ENCODE measurements around the gene PNISR.
A peak's percentile ranks its signal among the peaks of the same experiment; 100 is the strongest.

Gene PNISR

GRCh38 chr6:99397287-99397686 lies 27.8 kb downstream of the PNISR start:
- no peak for TF ChIP-seq CTCF (IDR thresholded peaks at IDR 0.05; ENCODE audit: low read depth, low read length)
- no peak for DNase-seq
- H3K36me3 ChIP-seq, result peaks cover 45% of the 10 kb centered on the region
- no peak overlapping the region for H3K27ac ChIP-seq
- no peaks in the 10 kb centered on the region for H3K9me3 ChIP-seq (ENCODE audit: severe bottlenecking)
- no peak overlapping the region for H3K4me3 ChIP-seq (ENCODE audit: low read depth, low read length)
- no peaks in the 10 kb centered on the region for H3K27me3 ChIP-seq (ENCODE audit: insufficient read depth, low read depth, severe bottlenecking)

GRCh38 chr6:99393698-99394531 lies 31.2 kb downstream of the PNISR start, which contains the start of gene COQ3:
Gene COQ3, minus strand, starts transcription at chr6:99394195. Its CDS starts 16 bp downstream, at chr6:99394179.
- Histone ChIP-seq H3K9me3 (ENCODE audit: severe bottlenecking) (no peaks in the 10 kb centered on the region), H3K36me3 (peaks cover 14% of the 10 kb centered on the region), H3K27me3 (ENCODE audit: insufficient read depth, low read depth, severe bottlenecking) (no peaks in the 10 kb centered on the region), H3K4me3 (ENCODE audit: low read depth, low read length) (peak within 1 kb of the TSS; percentile 68), H3K27ac (peak within 1 kb of the TSS; percentile 92)
- DNase-seq, result peak; percentile 88
- TF ChIP-seq CTCF (IDR thresholded peaks at IDR 0.05; ENCODE audit: low read depth, low read length), result no peak

GRCh38 chr6:99393366-99393697 lies 31.8 kb downstream of the PNISR start:
- Histone ChIP-seq H3K9me3 (ENCODE audit: severe bottlenecking) (no peaks in the 10 kb centered on the region), H3K27ac (peak overlapping the region; percentile 92), H3K27me3 (ENCODE audit: insufficient read depth, low read depth, severe bottlenecking) (no peaks in the 10 kb centered on the region), H3K36me3 (peaks cover 8% of the 10 kb centered on the region), H3K4me3 (ENCODE audit: low read depth, low read length) (peak overlapping the region; percentile 68)
- TF ChIP-seq CTCF (IDR thresholded peaks at IDR 0.05; ENCODE audit: low read depth, low read length), result no peak
- no peak for DNase-seq

- no peak for DNase-seq
- Histone ChIP-seq H3K27me3 (ENCODE audit: insufficient read depth, low read depth, severe bottlenecking) (no peaks in the 10 kb centered on the region), H3K27ac (no peak overlapping the region), H3K4me3 (ENCODE audit: low read depth, low read length) (no peak overlapping the region), H3K9me3 (ENCODE audit: severe bottlenecking) (no peaks in the 10 kb centered on the region), H3K36me3 (no peaks in the 10 kb centered on the region)
- TF ChIP-seq CTCF (IDR thresholded peaks at IDR 0.05; ENCODE audit: low read depth, low read length), result no peak
Observed at GRCh38 chr6:99390896-99391295, 34.2 kb downstream of the PNISR start.

GRCh38 chr6:99384507-99384906 lies 40.6 kb downstream of the PNISR start:
- no peak for DNase-seq
- no peak overlapping the region for H3K27ac ChIP-seq
- no peaks in the 10 kb centered on the region for H3K9me3 ChIP-seq (ENCODE audit: severe bottlenecking)
- H3K27me3 ChIP-seq (ENCODE audit: insufficient read depth, low read depth, severe bottlenecking), result no peaks in the 10 kb centered on the region
- H3K4me3 ChIP-seq (ENCODE audit: low read depth, low read length), result no peak overlapping the region
- no peak for TF ChIP-seq CTCF (IDR thresholded peaks at IDR 0.05; ENCODE audit: low read depth, low read length)
- H3K36me3 ChIP-seq, result no peaks in the 10 kb centered on the region

- Histone ChIP-seq H3K36me3 (no peaks in the 10 kb centered on the region), H3K27me3 (ENCODE audit: insufficient read depth, low read depth, severe bottlenecking) (no peaks in the 10 kb centered on the region), H3K9me3 (ENCODE audit: severe bottlenecking) (no peaks in the 10 kb centered on the region), H3K4me3 (ENCODE audit: low read depth, low read length) (no peak overlapping the region), H3K27ac (no peak overlapping the region)
- DNase-seq, result no peak
- TF ChIP-seq CTCF (IDR thresholded peaks at IDR 0.05; ENCODE audit: low read depth, low read length), result no peak
Observed at GRCh38 chr6:99378636-99379035, 46.5 kb downstream of the PNISR start.
